ENCODE measurements around the gene EP400. TPM values are rescaled to one million over a fixed set of nuclear protein-coding genes. Genes with fewer than 3 reads are reported as not detected.

EP400 gene
- total RNA-seq, 1 donor = 14.7 TPM

DNA sequence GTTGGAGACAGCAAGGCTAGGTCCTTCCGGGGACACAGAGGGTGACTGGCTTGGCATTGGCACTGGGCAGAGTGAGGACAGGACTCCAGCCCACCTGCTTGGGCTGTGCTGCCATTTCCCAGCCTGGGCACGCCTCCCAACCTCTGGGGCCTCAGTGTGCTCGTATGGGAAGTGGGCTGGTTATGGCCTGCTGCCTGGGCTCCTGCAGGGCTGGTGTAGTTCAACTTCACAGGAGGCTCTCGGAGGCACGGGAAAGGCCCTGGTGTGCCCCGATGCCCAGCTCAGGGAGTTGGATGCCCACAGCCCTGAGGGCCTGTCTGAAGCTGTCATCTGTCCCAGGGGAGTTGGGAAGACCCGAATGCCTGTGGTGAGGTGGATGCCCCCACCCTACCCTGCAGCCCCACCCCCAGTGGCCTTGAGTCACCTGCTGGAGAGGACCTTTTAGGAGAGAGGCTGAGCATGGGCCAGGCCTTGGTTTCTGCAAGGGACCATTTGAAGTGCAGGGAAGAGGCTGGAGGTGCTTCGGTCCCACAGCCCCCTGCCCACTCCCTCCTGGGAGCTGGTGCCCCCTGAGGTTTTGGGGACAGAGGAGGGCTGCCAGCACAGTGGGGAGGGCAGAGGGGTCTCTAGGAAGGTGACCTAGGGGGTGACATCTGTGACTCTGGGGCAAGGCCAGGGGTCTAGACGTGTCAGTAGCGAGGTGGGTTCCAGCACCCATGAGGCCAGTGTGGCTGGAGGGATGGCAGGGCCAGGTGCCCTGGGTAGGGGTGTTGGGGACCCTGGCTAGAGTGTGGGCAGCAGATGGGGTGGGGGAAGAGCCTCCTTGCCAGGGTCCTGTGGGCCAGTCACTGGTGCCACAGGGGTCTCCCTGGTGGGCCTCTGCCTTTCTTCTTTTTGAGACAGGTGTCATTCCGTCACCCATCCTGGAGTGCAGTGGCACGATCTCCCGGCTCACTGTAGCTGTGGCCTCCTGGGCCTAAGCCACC lies 46.2 kb upstream of the EP400 start:
- TF ChIP-seq CTCF (IDR thresholded peaks at IDR 0.05; ENCODE audit: insufficient read depth, low read length) = no peak
- DNase-seq (ENCODE audit: low read depth) = no peak

GRCh38 chr12:131904346-131904745 lies 45.4 kb upstream of the EP400 start:
- no peak overlapping the region for H3K4me3 ChIP-seq (ENCODE audit: low read depth, low read length)
- TF ChIP-seq CTCF (IDR thresholded peaks at IDR 0.05; ENCODE audit: insufficient read depth, low read length) = no peak
- DNase-seq (ENCODE audit: low read depth) = no peak

More for the DNA sequence above, 46.2 kb upstream of the EP400 start:
- no peak overlapping the region for H3K4me3 ChIP-seq (ENCODE audit: low read depth, low read length)

DNA sequence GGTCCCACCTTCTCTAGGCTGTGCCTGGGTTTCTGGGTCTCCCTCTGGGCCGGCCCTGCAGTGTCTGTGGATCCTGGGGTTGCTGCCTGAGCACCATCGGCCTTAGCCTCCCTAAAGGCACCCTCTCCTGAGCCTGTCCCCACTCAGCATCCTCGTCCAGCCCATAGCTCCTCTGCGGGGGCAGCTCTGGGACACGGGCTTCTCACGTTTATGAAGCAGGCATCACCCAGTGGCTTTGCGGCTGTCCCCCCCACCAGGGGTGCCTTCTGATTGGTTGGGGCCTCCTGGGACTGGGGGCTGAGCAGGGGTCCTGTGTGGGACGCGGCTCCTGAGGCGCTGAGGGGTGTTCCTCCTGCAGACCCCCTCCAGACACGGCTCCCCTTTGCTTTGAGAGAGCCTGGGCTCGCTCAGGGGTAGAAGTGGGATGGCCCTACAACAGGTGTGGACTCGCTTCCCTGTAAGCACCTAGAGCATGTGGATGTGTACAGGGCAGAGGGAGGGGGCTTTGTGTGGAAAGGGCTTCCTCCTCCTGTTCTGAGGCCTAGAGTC lies 44.6 kb upstream of the EP400 start:
- DNase-seq (ENCODE audit: low read depth) = no peak
- no peak for TF ChIP-seq CTCF (IDR thresholded peaks at IDR 0.05; ENCODE audit: insufficient read depth, low read length)
- no peak overlapping the region for H3K4me3 ChIP-seq (ENCODE audit: low read depth, low read length)

DNA sequence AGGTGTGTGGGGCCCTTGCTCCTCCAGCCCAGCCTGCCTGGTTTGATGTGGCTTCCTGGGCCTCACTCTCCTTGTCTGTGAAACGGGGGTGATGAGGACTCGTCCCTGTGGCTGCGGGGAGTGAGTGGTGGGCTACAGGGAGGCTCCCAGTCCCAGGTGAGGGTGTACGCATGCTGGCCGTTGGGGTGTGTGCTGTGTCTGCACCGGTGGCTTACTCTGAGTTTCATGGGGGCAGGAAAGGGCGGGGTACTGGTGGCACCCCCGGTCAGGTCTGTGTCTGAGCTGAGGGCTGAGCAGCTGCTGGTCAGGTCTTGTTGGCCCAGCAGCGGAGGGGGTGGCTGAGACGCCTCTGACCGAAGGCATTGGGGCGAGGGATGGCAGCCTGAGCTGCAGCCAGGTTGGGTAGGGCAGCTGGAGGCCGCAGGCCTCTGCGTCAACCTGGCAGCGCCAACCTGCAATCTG lies 44.1 kb upstream of the EP400 start:
- H3K4me3 ChIP-seq (ENCODE audit: low read depth, low read length) = no peak overlapping the region
- no peak for DNase-seq (ENCODE audit: low read depth)
- TF ChIP-seq CTCF (IDR thresholded peaks at IDR 0.05; ENCODE audit: insufficient read depth, low read length) = no peak

DNA sequence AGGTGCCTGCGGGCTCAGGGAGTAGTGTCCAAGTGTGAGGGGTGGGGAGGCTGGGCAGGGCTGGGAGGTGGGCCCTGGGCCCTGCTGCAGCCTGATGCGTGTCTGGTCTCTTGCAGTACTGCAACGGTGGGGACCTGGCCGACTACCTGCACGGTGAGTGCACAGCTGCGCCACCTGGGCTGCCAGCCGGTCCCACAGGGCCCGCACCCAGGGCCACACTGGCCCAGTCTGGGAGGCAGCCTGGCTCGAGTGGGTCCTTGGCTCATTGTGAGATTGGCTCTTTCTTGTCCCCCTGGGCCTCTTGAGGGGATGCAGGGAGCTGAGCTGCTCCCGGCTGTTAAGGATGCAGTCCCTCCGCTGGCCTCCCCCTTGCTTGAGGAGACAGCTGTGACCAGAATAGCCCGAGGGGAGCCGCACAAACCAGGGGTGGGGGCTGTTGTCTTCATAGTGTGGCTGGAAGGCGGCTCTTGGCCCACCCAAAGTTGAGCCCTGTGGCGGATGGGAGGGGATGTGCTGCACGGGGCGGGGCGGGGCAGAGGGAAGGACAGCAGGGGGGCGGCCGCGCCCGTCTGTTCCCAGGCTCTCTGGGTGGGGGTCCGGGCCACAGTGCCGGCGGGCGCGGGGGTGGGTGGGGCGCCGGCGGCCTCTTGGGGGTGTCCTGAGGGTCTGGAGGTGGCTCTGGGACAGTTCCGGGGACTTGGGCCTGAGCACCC lies 42.2 kb upstream of the EP400 start:
- no peak for DNase-seq (ENCODE audit: low read depth)
- TF ChIP-seq CTCF (IDR thresholded peaks at IDR 0.05; ENCODE audit: insufficient read depth, low read length) = no peak
- H3K4me3 ChIP-seq (ENCODE audit: low read depth, low read length) = no peak overlapping the region

DNA sequence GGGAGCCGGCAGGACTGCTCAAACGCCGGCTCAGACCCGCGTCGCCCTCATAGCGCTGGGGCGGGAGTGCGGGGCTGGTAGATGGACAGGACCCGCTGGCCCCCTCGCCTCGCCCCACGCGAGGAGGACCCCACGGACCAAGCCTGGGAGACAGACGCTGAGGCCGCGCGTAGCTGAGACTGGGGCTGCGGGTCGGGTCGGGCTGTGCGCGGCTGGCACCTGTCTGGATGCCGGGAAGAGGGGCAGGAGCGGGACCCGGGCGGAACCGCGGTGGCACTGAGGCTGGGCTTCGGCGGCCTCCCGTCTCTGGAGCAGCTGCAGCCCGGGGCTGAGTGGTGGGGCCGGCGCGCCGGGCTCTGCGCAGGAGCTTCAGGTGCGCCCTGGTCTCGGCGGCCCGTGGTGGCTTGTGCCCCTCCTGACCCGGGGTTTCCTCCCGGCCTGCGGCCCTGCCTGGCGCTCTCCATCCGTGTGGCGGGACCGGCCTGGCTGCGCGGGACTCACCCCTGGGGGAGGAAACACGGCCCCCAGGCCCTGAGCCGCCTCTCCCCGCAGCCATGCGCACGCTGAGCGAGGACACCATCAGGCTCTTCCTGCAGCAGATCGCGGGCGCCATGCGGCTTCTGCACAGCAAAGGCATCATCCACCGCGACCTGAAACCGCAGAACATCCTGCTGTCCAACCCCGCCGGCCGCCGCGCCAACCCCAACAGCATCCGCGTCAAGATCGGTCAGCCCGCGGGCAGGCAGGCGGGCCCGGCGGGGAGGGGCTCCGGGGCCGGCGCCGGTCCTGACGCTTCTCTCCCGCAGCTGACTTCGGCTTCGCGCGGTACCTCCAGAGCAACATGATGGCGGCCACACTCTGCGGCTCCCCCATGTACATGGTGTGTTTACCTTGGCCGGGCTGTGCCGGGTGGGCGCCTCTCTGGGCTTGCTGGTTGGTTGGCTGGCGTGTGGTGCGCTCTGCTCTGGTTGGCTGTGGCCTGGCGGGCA lies 41.4 kb upstream of the EP400 start:
- no peak for DNase-seq (ENCODE audit: low read depth)
- H3K4me3 ChIP-seq (ENCODE audit: low read depth, low read length) = no peak overlapping the region
- no peak for TF ChIP-seq CTCF (IDR thresholded peaks at IDR 0.05; ENCODE audit: insufficient read depth, low read length)
